ENCODE data around the gene STRN3. TPM values are rescaled to one million over a fixed set of nuclear protein-coding genes. Genes with fewer than 3 reads are reported as not detected.

STRN3 gene
- total and polyA plus RNA-seq, 10 donors = 7.6 to 50.1 (median 34.3) TPM

DNA sequence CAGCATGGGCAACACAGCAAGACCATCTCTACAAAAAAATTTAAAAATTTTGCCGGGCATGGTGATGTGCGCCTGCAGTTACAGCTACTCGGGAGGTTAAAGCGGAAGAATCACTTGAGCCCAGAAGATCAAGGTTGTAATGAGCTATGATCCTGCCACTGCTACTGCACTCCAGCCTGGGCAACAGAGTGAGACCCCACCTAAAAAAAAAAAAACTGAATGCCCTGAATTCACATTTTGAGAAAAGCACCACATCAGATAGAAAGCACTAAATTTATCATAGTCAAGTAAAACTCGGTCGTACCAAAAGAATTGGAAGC lies 24.9 kb downstream of the STRN3 start:
- Histone ChIP-seq H3K9me3 (peaks cover 0 to 26% (median 23%) of the 10 kb centered on the region in 8 donors), H3K4me3 (no peak overlapping the region), H3K27ac (no peak overlapping the region), H3K36me3 (peaks cover 0 to 70% (median 21%) of the 10 kb centered on the region in 6 donors), H3K4me1 (peaks cover 0 to 12% (median 0%) of the 10 kb centered on the region in 6 donors), H3K27me3 (replicated peaks in 1 of 7) (no peaks in the 10 kb centered on the region)
- DNase-seq = no peak
- 81 to 98% (median 90%) methylated on average over 6 of the region's 6 CpGs for WGBS, 5 donors
- intact Hi-C loops (cut with DNase I; ENCODE audit: low total_unique reads) = no loop called here
- TF ChIP-seq POLR2A (IDR thresholded peaks at IDR 0.05) (no peak), POLR2AphosphoS5 (IDR thresholded peaks at IDR 0.05) (no peak), CTCF (IDR thresholded peaks at IDR 0.05 in 8 of 11, conservative IDR thresholded peaks at IDR 0.05 in 3 of 11) (no peak)

GRCh38 chr14:31000629-31001338 lies 25.4 kb downstream of the STRN3 start:
- TF ChIP-seq CTCF (IDR thresholded peaks at IDR 0.05 in 8 of 11, conservative IDR thresholded peaks at IDR 0.05 in 3 of 11) = no peak
- Histone ChIP-seq H3K4me3 (no peak overlapping the region), H3K4me1 (peaks cover 0 to 17% (median 3%) of the 10 kb centered on the region in 6 donors), H3K9me3 (peaks cover 0 to 26% (median 23%) of the 10 kb centered on the region in 8 donors), H3K36me3 (peaks cover 0 to 65% (median 16%) of the 10 kb centered on the region in 6 donors), H3K27ac (no peak overlapping the region), H3K27me3 (replicated peaks in 1 of 7) (no peaks in the 10 kb centered on the region)
- intact Hi-C loops (cut with DNase I; ENCODE audit: low total_unique reads) = no loop called here
- 86 to 90% (median 89%) methylated on average over 3 of the region's 3 CpGs for WGBS, 5 donors
- no peak for DNase-seq

GRCh38 chr14:30999038-30999773 lies 27.0 kb downstream of the STRN3 start:
- no peaks in the 10 kb centered on the region for H3K27me3 ChIP-seq (replicated peaks in 1 of 7)
- H3K9me3 ChIP-seq = peaks cover 0 to 26% (median 23%) of the 10 kb centered on the region in 8 donors
- intact Hi-C loops (cut with DNase I; ENCODE audit: low total_unique reads) = no loop called here
- H3K27ac ChIP-seq = no peak overlapping the region
- H3K36me3 ChIP-seq = peaks cover 0 to 50% (median 7%) of the 10 kb centered on the region in 6 donors
- TF ChIP-seq CTCF (IDR thresholded peaks at IDR 0.05 in 8 of 11, conservative IDR thresholded peaks at IDR 0.05 in 3 of 11) (no peak), POLR2A (IDR thresholded peaks at IDR 0.05) (no peak), POLR2AphosphoS5 (IDR thresholded peaks at IDR 0.05) (no peak)
- H3K4me3 ChIP-seq = no peak overlapping the region
- 88 to 98% (median 98%) methylated on average over 6 of the region's 6 CpGs for WGBS, 5 donors
- peaks cover 0 to 32% (median 14%) of the 10 kb centered on the region in 6 donors for H3K4me1 ChIP-seq
- no peak for DNase-seq

DNA sequence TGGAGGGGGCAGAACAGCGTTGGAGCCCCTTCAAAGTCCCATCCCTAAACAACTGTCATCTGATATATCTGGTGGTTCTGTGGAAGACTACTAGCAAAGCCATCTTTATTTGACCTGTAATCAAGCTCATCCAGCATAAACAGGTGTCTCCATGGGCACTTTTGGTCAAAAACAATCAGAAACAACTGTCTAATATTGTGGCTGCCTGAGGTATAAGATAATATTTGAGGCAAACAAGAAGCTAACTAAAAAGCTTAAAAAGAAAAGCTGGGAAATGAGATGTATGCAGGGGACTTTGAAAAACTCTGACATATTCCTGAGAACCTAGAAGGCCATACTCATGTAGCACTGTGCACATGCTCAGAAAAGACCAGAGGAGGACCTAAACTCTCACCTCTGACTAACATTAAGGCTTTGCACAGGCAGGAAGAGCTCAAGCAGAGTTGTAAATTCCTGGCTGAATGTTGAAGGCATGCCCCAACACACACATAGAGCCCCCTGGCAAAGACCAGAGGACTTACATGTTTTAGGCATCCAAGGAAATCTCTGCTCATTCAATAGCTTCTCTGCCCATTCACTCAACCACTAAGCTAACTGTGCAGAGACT lies 28.0 kb downstream of the STRN3 start:
- Histone ChIP-seq H3K36me3 (peaks cover 0 to 40% (median 7%) of the 10 kb centered on the region in 6 donors), H3K4me3 (no peak overlapping the region), H3K27ac (no peak overlapping the region), H3K9me3 (peaks cover 0 to 26% (median 23%) of the 10 kb centered on the region in 8 donors), H3K4me1 (peaks cover 0 to 42% (median 17%) of the 10 kb centered on the region in 6 donors), H3K27me3 (replicated peaks in 1 of 7) (no peaks in the 10 kb centered on the region)
- TF ChIP-seq CTCF (IDR thresholded peaks at IDR 0.05 in 8 of 11, conservative IDR thresholded peaks at IDR 0.05 in 3 of 11) = no peak
- WGBS, 5 donors = 95 to 100% (median 100%) methylated on average over 1 of the region's 1 CpG
- DNase-seq = no peak
- intact Hi-C loops (cut with DNase I; ENCODE audit: low total_unique reads) = no loop called here

Measured in spleen (tissue), 11 donors.